ENCODE measurements around the gene SYNDIG1. TPM values are rescaled to one million over a fixed set of nuclear protein-coding genes. Genes with fewer than 3 reads are reported as not detected.

SYNDIG1 gene
- total RNA-seq, 1 experiment from 2014 or later: not detected

DNA sequence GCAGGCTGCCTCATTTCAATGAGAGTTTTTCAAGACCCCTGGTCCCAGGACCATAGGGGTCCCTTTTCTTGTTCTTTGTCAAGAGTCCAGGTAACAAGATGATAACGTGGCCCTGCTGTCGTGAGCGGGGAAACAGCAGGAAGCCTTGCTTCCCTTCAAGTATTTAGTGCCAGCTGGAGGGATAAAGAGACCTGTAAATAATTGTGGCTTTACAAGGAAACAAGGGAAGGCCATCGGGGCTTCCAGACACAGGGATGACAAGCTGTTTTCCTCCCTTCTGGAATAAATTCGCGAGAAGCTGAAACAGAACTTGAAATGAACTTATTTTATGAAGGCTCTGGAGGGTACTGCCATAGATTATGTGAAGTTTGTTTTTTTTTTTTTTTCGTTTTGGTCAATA lies 163.2 kb downstream of the SYNDIG1 start:
- Mint-ChIP-seq H3K36me3 (ENCODE audit: insufficient read depth, unreplicated experiment) (no peaks in the 10 kb centered on the region), H3K27me3 (ENCODE audit: insufficient read depth, unreplicated experiment) (peaks cover 3% of the 10 kb centered on the region), H3K4me3 (ENCODE audit: unreplicated experiment) (no peak overlapping the region), H3K27ac (ENCODE audit: unreplicated experiment) (no peak overlapping the region), H3K9me3 (ENCODE audit: unreplicated experiment) (no peaks in the 10 kb centered on the region), H3K4me1 (ENCODE audit: low read depth, unreplicated experiment) (no peaks in the 10 kb centered on the region)
- ChIA-PET POLR2A (no interaction called here), CTCF (no interaction called here)
- H3K4me1 ChIP-seq: no peaks in the 10 kb centered on the region
- no peak for DNase-seq
- no peak overlapping the region for H3K4me3 ChIP-seq (ENCODE audit: low read depth, low read length)
- TF ChIP-seq, protein P1, sequence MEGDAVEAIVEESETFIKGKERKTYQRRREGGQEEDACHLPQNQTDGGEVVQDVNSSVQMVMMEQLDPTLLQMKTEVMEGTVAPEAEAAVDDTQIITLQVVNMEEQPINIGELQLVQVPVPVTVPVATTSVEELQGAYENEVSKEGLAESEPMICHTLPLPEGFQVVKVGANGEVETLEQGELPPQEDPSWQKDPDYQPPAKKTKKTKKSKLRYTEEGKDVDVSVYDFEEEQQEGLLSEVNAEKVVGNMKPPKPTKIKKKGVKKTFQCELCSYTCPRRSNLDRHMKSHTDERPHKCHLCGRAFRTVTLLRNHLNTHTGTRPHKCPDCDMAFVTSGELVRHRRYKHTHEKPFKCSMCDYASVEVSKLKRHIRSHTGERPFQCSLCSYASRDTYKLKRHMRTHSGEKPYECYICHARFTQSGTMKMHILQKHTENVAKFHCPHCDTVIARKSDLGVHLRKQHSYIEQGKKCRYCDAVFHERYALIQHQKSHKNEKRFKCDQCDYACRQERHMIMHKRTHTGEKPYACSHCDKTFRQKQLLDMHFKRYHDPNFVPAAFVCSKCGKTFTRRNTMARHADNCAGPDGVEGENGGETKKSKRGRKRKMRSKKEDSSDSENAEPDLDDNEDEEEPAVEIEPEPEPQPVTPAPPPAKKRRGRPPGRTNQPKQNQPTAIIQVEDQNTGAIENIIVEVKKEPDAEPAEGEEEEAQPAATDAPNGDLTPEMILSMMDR (IDR thresholded peaks at IDR 0.05; ENCODE audit: insufficient read depth in 1 of 2, low read depth in 1 of 2, low read length in 1 of 2, severe bottlenecking in 1 of 2, unreplicated experiment in 1 of 2): no peak
- no TSS peak for BruUV-seq (replicated peaks)
- intact Hi-C loops (cut with micrococcal nuclease; ENCODE audit: unreplicated experiment): no loop called here
- H3K27me3 ChIP-seq (replicated peaks; ENCODE audit: control insufficient read depth, insufficient read depth, low read length): no peaks in the 10 kb centered on the region; the same call in 1 of the 2 replicates
- no peaks in the 10 kb centered on the region for H3K36me3 ChIP-seq (ENCODE audit: control insufficient read depth, insufficient read depth, low read length)
- no peaks in the 10 kb centered on the region for H3K9me3 ChIP-seq

DNA sequence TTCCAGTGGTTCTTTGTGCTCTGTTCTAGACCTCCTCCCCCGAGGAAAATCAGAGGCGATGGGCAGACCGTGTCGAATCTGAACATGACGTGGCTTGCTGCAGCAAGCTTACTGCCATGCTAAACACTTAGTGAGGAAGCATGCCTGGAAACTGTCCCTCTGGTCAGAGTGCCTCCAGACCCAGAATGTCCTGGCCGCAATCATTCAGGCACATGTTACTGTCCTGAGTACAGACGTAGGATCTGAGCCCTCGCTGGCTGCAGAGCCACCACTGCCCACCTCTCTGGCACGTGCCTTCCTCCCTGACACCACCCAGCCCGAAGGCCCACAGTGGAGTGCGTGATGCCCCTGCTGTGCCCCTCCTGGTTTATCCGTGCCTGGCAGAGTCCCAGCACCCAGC lies 163.6 kb downstream of the SYNDIG1 start:
- no peak for DNase-seq
- no peak overlapping the region for H3K4me3 ChIP-seq (ENCODE audit: low read depth, low read length)
- no peaks in the 10 kb centered on the region; the same call in 1 of the 2 replicates for H3K27me3 ChIP-seq (replicated peaks; ENCODE audit: control insufficient read depth, insufficient read depth, low read length)
- no peaks in the 10 kb centered on the region for H3K4me1 ChIP-seq
- intact Hi-C loops (cut with micrococcal nuclease; ENCODE audit: unreplicated experiment): no loop called here
- TF ChIP-seq, protein P1 (IDR thresholded peaks at IDR 0.05; ENCODE audit: insufficient read depth in 1 of 2, low read depth in 1 of 2, low read length in 1 of 2, severe bottlenecking in 1 of 2, unreplicated experiment in 1 of 2): no peak
- no peak overlapping the region for H3K27ac Mint-ChIP-seq (ENCODE audit: unreplicated experiment)
- CTCF ChIA-PET: no interaction called here
- peaks cover 3% of the 10 kb centered on the region for H3K27me3 Mint-ChIP-seq (ENCODE audit: insufficient read depth, unreplicated experiment)
- H3K36me3 ChIP-seq (ENCODE audit: control insufficient read depth, insufficient read depth, low read length): no peaks in the 10 kb centered on the region
- H3K36me3 Mint-ChIP-seq (ENCODE audit: insufficient read depth, unreplicated experiment): no peaks in the 10 kb centered on the region
- H3K4me3 Mint-ChIP-seq (ENCODE audit: unreplicated experiment): no peak overlapping the region
- no peaks in the 10 kb centered on the region for H3K9me3 Mint-ChIP-seq (ENCODE audit: unreplicated experiment)
- POLR2A ChIA-PET: no interaction called here
- H3K9me3 ChIP-seq: no peaks in the 10 kb centered on the region
- no peaks in the 10 kb centered on the region for H3K4me1 Mint-ChIP-seq (ENCODE audit: low read depth, unreplicated experiment)
- BruUV-seq (replicated peaks): no TSS peak

DNA sequence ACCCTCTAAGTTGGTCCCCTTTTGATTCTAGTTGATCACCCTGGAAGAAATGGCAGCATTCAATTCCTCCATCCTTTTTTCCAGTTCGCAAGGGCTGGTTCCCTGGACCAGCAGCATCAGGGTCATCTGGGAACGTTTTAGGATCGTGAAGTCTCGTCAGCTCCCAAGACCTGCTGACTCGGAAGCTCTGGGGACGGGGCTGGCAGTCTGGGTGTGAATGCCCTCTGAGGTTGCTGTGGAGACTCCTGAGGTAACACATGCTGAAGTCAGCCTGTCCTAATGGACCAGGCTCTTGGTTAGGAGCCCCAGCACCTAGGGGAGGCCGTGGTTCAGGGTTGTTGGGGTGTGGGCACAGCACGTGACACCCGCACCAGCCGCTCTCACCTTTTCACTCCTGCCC lies 164.1 kb downstream of the SYNDIG1 start:
- Histone ChIP-seq H3K9me3 (no peaks in the 10 kb centered on the region), H3K4me3 (ENCODE audit: low read depth, low read length) (no peak overlapping the region), H3K27me3 (replicated peaks; ENCODE audit: control insufficient read depth, insufficient read depth, low read length) (no peaks in the 10 kb centered on the region; the same call in 1 of the 2 replicates), H3K36me3 (ENCODE audit: control insufficient read depth, insufficient read depth, low read length) (no peaks in the 10 kb centered on the region), H3K4me1 (no peaks in the 10 kb centered on the region)
- Mint-ChIP-seq H3K27me3 (ENCODE audit: insufficient read depth, unreplicated experiment) (peaks cover 3% of the 10 kb centered on the region), H3K4me3 (ENCODE audit: unreplicated experiment) (no peak overlapping the region), H3K4me1 (ENCODE audit: low read depth, unreplicated experiment) (no peaks in the 10 kb centered on the region), H3K9me3 (ENCODE audit: unreplicated experiment) (no peaks in the 10 kb centered on the region), H3K36me3 (ENCODE audit: insufficient read depth, unreplicated experiment) (no peaks in the 10 kb centered on the region), H3K27ac (ENCODE audit: unreplicated experiment) (no peak overlapping the region)
- TF ChIP-seq, protein P1 (IDR thresholded peaks at IDR 0.05; ENCODE audit: insufficient read depth in 1 of 2, low read depth in 1 of 2, low read length in 1 of 2, severe bottlenecking in 1 of 2, unreplicated experiment in 1 of 2): no peak
- no TSS peak for BruUV-seq (replicated peaks)
- POLR2A ChIA-PET: no interaction called here
- intact Hi-C loops (cut with micrococcal nuclease; ENCODE audit: unreplicated experiment): no loop called here
- DNase-seq: no peak
- CTCF ChIA-PET: no interaction called here
